HepG2 (cell line): ENCODE data around the gene ELMOD3.
A peak's percentile ranks its signal among the peaks of the same experiment; 100 is the strongest.

Experiments
- CREB1 ChIP-seq, 2 experiments: fragments of 450-650 bp in 1 of 2; IDR thresholded peaks; 2 replicates each; pipeline ENCODE4 v1.6.1; 2016 to 2017; ENCODE audit warnings: control low read depth in 1 of 2, mild to moderate bottlenecking in 1 of 2, missing compliant biosample characterization in 1 of 2, missing genetic modification characterization in 1 of 2
- CSRNP2 ChIP-seq: sonication (generic); formaldehyde crosslinking; conservative IDR thresholded peaks from 2 replicates; pipeline ENCODE4 v1.8.0; 2022; ENCODE audit warnings: low read depth, missing genetic modification reagents
- EZH2 ChIP-seq: conservative IDR thresholded peaks from 2 replicates; pipeline ENCODE4 v1.6.1; 2012; ENCODE audit warnings: mild to moderate bottlenecking, low read depth, low read length, moderate library complexity
- NONO ChIP-seq, 2 experiments: fragments of 450-650 bp in 1 of 2; sonication (generic) in 1 of 2; formaldehyde crosslinking in 1 of 2; IDR thresholded peaks in 1 of 2; conservative IDR thresholded peaks in 1 of 2; 2 replicates each; pipeline versions ENCODE4 v1.6.1 to v1.8.0; 2017 to 2022; ENCODE audit warnings: mild to moderate bottlenecking in 1 of 2, missing genetic modification reagents in 1 of 2, moderate library complexity in 1 of 2
- NR1H2 ChIP-seq: sonication (generic); formaldehyde crosslinking; IDR thresholded peaks from 2 replicates; pipeline ENCODE4 v1.8.1; 2022; ENCODE audit warnings: low read depth, missing genetic modification reagents, borderline replicate concordance
- POLR2A ChIP-seq, 2 experiments: IDR thresholded peaks; 2 replicates each; pipeline ENCODE4 v1.6.1; 2011; ENCODE audit warnings: low read depth in 2 of 2, low read length in 2 of 2, mild to moderate bottlenecking in 1 of 2, moderate library complexity in 1 of 2; ENCODE audit not compliant: insufficient read depth in 1 of 2
- POLR2AphosphoS2 ChIP-seq: IDR thresholded peaks from 2 replicates; pipeline ENCODE4 v1.6.1; 2011; ENCODE audit warnings: low read depth, low read length, improper control_type of control experiment
- RORA ChIP-seq: sonication (generic); formaldehyde crosslinking; IDR thresholded peaks from 2 replicates; pipeline ENCODE4 v1.5.0; 2020; ENCODE audit warnings: mild to moderate bottlenecking, missing genetic modification reagents, moderate library complexity
- TARDBP ChIP-seq: sonication (generic); formaldehyde crosslinking; IDR thresholded peaks from 2 replicates; pipeline ENCODE4 v1.8.0; 2022; ENCODE audit warnings: mild to moderate bottlenecking, missing genetic modification reagents
- TMF1 ChIP-seq: sonication (generic); formaldehyde crosslinking; IDR thresholded peaks from 2 replicates; pipeline ENCODE4 v1.8.1; 2022; ENCODE audit warnings: low read depth, missing genetic modification reagents
- ZBTB7A ChIP-seq: sonication (generic); formaldehyde crosslinking; IDR thresholded peaks from 2 replicates; pipeline ENCODE4 v1.8.0; 2022; ENCODE audit warnings: mild to moderate bottlenecking, missing genetic modification reagents
- ZNF331 ChIP-seq: sonication (generic); formaldehyde crosslinking; IDR thresholded peaks from 2 replicates; pipeline ENCODE4 v1.4.0; 2020; ENCODE audit warnings: missing genetic modification reagents
- ZZZ3 ChIP-seq: sonication (generic); formaldehyde crosslinking; IDR thresholded peaks from 2 replicates; pipeline ENCODE4 v1.4.0; 2020; ENCODE audit warnings: missing genetic modification reagents, mild to moderate bottlenecking, borderline replicate concordance

- no peak for TF ChIP-seq TMF1 (CRISPR knock-in tag)
- TF ChIP-seq NONO (IDR thresholded peaks at IDR 0.05), result no peak
- no peak for TF ChIP-seq NONO (CRISPR knock-in tag; conservative IDR thresholded peaks at IDR 0.05)
- no peak for TF ChIP-seq CSRNP2
- no peak for TF ChIP-seq POLR2A (IDR thresholded peaks at IDR 0.05; ENCODE audit: insufficient read depth in 1 of 2, low read depth in 2 of 2, low read length in 2 of 2)
- no peak for TF ChIP-seq ZZZ3 (CRISPR knock-in tag)
- TF ChIP-seq ZBTB7A, result no peak
- TF ChIP-seq RORA (CRISPR knock-in tag), result no peak
- no peak for TF ChIP-seq ZNF331
- peak; percentile 30; the same call in 1 of the 2 replicates for TF ChIP-seq CREB1 (IDR thresholded peaks at IDR 0.05)
- no peak for TF ChIP-seq CREB1 (CRISPR knock-in tag; IDR thresholded peaks at IDR 0.05)
- no peak for TF ChIP-seq POLR2AphosphoS2
- no peak for TF ChIP-seq TARDBP (CRISPR knock-in tag)
- no peak for TF ChIP-seq NR1H2 (CRISPR knock-in tag)
- TF ChIP-seq EZH2, result no peak
These were observed 13.1 kb upstream of the ELMOD3 start for GRCh38 chr2:85341269-85342029.
